ENCODE data around the gene NAPB.

The NAPB gene

DNA sequence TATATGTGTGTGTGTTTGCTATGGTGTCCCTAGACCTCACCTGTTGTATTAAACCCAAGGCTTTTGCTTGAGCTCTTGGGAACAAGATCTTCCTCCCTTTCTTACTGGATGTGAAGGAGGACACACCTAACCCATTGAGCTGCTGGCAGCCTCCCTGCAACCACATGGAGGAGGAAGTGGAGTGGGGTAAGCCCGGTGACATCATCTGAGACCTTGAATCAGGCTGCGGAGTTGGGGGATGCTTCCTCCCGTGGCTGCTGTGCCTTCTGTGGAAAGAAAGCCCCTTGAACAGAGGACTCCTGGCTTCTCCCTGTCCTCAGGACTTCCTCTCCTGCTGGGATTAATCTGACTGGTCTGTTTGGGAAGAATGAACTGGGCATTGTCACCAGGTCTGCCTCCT is 28.1 kb upstream of the NAPB start:
- Histone ChIP-seq H3K4me1 (no peaks in the 10 kb centered on the region), H3K9me3 (no peaks in the 10 kb centered on the region), H3K4me3 (ENCODE audit: low read depth, low read length) (no peak overlapping the region), H3K36me3 (no peaks in the 10 kb centered on the region), H3K27me3 (no peaks in the 10 kb centered on the region)
- TF ChIP-seq CTCF (IDR thresholded peaks at IDR 0.05; ENCODE audit: low read depth, low read length), result no peak
- no peak for DNase-seq

- Histone ChIP-seq H3K9me3 (no peaks in the 10 kb centered on the region), H3K4me3 (ENCODE audit: low read depth, low read length) (no peak overlapping the region), H3K4me1 (no peaks in the 10 kb centered on the region), H3K36me3 (no peaks in the 10 kb centered on the region), H3K27me3 (no peaks in the 10 kb centered on the region)
- no peak for TF ChIP-seq CTCF (IDR thresholded peaks at IDR 0.05; ENCODE audit: low read depth, low read length)
- DNase-seq, result no peak
Measured at GRCh38 chr20:23448167-23448566, 26.9 kb upstream of the NAPB start.

DNA sequence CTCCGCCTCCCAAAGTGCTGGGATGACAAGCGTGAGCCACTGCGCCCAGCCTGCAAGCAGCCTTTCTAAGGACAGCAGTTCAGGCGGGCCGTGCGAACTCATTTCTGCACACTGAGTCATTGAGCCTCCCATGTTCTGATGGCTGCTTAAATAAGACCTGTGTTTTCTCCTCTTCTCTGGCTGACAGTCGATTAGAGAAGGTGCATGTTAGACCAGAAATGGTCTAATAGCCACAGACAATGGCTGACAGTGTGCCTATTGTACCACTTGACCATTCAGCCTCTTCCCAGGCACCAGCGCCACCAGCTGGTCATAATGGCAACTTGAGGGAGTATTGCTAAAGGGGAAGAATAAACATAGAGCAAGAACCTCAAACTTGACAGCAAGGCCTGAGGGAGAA is 25.2 kb upstream of the NAPB start:
- Histone ChIP-seq H3K36me3 (no peaks in the 10 kb centered on the region), H3K9me3 (no peaks in the 10 kb centered on the region), H3K4me1 (no peaks in the 10 kb centered on the region), H3K27me3 (no peaks in the 10 kb centered on the region), H3K4me3 (ENCODE audit: low read depth, low read length) (no peak overlapping the region)
- peak; percentile 69 for DNase-seq
- TF ChIP-seq CTCF (IDR thresholded peaks at IDR 0.05; ENCODE audit: low read depth, low read length), result peak; percentile 79

- no peak overlapping the region for H3K4me3 ChIP-seq (ENCODE audit: low read depth, low read length)
- H3K27me3 ChIP-seq, result no peaks in the 10 kb centered on the region
- TF ChIP-seq CTCF (IDR thresholded peaks at IDR 0.05; ENCODE audit: low read depth, low read length), result no peak
- no peak for DNase-seq
- no peaks in the 10 kb centered on the region for H3K36me3 ChIP-seq
- no peaks in the 10 kb centered on the region for H3K9me3 ChIP-seq
- no peaks in the 10 kb centered on the region for H3K4me1 ChIP-seq
Measured at GRCh38 chr20:23445596-23446217, 24.4 kb upstream of the NAPB start.

- no peaks in the 10 kb centered on the region for H3K27me3 ChIP-seq
- TF ChIP-seq CTCF (IDR thresholded peaks at IDR 0.05; ENCODE audit: low read depth, low read length), result no peak
- no peaks in the 10 kb centered on the region for H3K4me1 ChIP-seq
- H3K9me3 ChIP-seq, result no peaks in the 10 kb centered on the region
- no peaks in the 10 kb centered on the region for H3K36me3 ChIP-seq
- DNase-seq, result no peak
- no peak overlapping the region for H3K4me3 ChIP-seq (ENCODE audit: low read depth, low read length)
Measured at GRCh38 chr20:23444859-23445258, 23.6 kb upstream of the NAPB start.

GRCh38 chr20:23442436-23442835 is 21.1 kb upstream of the NAPB start:
- no peaks in the 10 kb centered on the region for H3K4me1 ChIP-seq
- no peaks in the 10 kb centered on the region for H3K27me3 ChIP-seq
- no peak for DNase-seq
- no peaks in the 10 kb centered on the region for H3K36me3 ChIP-seq
- H3K4me3 ChIP-seq (ENCODE audit: low read depth, low read length), result no peak overlapping the region
- no peak for TF ChIP-seq CTCF (IDR thresholded peaks at IDR 0.05; ENCODE audit: low read depth, low read length)
- H3K9me3 ChIP-seq, result no peaks in the 10 kb centered on the region

Measured in BE2C (cell line).